NCI-H2029 (cell line): Measurements from ENCODE around the gene S100P.
"Not testable (repeated sequence)": the region's sequence is repeated elsewhere in the genome, so short reads cannot be mapped to it uniquely, and the experiment has no call there.

Source experiments
- DNase-seq: peaks from one replicate; lab custom pipeline; 2025; lab: John Stamatoyannopoulos, UW

The S100P gene

GRCh38 chr4:6673191-6673659, 20.5 kb upstream of the S100P start:
- not testable (repeated sequence) for DNase-seq

GRCh38 chr4:6673660-6674499, 19.8 kb upstream of the S100P start:
- peak; percentile 89 for DNase-seq

GRCh38 chr4:6674500-6675149, 19.1 kb upstream of the S100P start:
- DNase-seq: peak; percentile 46

DNA sequence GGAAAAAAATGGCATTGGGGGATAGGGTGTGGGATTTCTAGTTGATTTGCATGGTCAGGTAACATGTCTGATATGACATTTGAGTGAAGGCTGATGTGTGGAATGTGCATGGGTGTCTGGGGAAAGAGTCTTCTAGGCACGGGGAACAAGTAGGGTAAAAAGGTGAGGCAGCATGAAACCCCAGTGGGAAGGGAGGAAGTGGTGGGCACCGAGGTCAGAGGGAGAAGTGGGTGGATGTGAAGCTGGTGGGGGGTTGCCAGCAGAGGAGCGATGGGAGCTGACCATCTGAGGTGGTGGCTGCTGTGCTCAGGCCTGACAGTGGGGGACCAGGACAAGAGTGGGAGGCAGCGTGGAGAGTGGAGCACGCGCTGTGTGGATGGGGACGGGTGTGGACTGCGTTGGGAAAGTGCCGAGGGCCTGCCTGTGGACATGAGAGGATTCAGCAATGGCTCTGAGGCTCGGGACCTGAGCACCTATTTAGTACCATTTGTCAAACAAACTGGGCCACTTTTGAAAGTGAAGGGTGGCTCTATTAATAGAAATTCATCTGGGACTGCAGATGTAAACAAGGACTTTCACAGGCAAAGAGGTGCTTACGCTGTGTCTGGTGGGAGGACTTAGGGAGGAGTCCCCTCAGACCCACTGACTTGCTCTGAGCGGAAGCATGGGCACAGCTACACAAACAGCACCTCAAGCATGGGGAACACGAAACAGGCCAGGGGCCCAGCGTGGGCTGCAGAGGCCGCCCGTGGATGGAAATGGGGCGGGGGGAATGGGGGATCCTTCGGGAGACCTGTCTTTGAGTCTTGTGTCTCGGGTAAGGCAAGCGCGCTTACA, 16.7 kb upstream of the S100P start:
- no peak for DNase-seq

GRCh38 chr4:6680372-6681034, 13.2 kb upstream of the S100P start:
- no peak for DNase-seq

- no peak for DNase-seq
Measured at GRCh38 chr4:6681191-6681590, 12.5 kb upstream of the S100P start.

GRCh38 chr4:6682862-6683590, 10.7 kb upstream of the S100P start:
- DNase-seq: no peak

DNA sequence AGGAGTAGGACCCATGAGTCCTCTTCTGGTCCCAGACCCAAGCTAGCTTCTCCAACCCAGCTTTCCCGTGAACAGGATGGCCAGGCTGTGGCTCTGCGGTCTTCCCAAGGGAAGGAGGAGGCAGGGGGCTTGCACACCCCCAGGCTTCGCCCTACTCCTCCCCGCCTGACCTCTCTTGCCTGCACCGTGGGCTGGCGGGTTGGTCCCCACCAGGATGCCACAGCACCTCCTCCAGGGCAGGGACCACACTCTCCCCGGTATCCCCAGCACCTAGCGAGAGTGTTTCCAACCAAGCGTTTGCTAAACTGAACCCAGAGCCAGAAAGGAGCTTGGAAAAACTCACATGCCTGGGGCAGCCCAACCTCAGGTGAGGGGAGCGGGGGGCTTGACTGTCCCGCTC, 9.0 kb upstream of the S100P start:
- DNase-seq: no peak

GRCh38 chr4:6686104-6686787, 7.4 kb upstream of the S100P start:
- no peak for DNase-seq

DNA sequence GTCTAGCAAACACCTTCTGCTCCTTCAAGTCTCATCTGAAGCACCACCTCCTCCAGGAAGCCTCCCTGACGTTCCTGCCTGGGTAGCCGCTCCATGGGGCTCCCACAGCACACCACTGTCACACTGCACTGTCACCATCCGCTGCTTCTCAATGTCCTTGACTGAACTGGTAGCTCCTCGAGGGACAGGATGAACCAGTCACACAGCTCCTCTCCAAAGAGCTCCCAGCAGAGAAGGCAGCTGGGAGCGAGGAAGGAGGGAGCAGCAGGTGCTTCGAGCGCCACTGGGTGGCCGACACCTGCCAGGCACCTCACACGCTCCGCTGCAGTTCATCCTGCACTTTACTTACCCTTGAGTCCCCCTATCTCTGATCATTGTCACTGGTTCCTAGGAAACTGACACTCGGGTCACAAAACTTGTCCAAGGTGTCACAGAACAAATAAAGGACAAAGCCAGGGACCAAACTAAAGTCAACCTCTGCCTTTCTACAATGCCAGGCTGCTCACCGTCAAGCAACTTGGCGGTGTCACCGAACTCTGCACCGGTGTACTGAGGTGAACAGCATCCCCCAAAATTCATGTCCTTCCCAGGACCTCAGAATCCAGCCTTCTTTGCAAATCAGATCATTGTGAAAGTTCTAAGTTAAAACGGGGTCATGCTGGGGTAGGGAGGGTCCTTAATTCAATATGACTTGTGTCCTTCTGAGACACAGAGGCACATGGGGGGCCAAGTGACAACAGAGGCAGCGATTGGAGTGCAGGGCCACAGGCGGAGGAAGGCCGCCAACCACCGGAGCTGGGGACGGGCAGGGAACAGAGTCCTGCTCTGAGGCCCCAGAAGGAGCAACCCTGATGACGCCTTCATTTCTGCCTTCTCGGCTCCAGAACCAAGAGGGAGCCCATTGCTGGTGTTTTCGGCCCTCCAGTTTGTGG, 5.5 kb upstream of the S100P start:
- DNase-seq: peak; percentile 33

- no peak for DNase-seq
Measured at GRCh38 chr4:6688879-6689505, 4.7 kb upstream of the S100P start.

- no peak for DNase-seq
Measured at GRCh38 chr4:6689506-6689960, 4.1 kb upstream of the S100P start.

DNA sequence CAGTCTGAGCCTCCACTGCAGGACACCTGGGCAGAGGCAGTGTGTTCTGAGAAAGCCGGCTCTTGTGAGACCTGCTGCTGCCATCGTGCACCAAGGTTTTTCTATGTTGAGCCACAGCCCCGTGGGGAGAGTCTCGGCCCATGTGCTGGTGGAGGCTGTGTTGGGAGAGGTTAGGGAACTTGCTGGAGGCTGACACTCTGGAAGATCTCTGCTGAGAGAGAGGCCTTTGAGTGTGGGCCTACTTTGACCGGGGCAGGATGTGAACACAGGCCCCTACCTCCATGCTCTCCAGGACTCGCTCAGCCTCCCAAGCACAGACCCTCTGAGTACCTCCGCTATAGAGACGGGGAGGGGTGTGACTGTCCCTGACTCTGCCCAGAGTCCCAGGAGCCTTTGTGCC, 1.3 kb upstream of the S100P start:
- no peak for DNase-seq

GRCh38 chr4:6692806-6693205, 872 bp upstream of the S100P start:
- no peak for DNase-seq

- DNase-seq: no peak
Measured at GRCh38 chr4:6694177-6694901, 661 bp downstream of the S100P start.

DNA sequence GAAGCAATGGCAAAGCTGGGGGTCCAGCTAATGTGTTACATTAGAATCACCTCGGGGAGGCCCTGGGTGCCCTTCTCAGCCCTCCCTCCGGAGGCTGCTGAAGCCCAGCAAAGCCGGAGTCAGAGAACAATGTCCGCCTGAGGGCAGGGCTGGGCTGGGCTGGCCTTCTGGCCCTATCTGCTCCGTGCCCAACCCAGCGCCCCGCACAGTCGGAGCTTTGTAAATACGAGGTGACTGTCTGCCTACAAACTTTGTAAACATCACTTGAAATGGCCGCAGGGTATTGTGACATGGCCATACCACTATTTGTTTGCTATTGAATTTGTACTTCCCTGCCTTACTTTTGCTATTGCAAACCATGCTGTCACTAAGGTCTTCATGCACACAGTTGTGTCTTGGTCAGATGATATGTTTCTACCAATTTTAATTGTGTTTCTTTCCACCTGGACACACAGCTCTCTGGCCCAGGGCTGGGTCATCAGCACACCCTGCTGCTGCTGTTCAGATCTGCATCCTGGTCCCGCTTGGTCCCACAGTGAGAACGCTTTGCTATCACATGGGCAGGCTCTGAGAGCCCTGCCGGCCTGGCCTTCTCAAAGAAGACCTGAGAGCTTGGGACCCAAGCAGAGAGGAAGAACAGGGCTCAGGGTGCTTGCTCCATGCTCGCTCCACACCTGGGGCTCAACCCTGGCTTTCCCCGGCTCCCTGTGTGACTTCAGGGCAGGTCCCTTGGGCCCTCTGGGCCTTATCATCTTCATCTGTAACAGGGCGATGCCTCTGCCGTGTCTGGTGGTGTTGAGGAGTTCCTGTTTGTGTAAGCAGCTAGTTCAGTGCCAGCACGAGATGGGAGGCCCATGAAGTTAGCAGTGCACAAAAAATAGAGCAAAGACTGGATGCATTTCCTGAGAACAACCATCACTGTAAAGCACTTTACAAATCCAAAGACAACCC, 2.3 kb downstream of the S100P start:
- no peak for DNase-seq

DNA sequence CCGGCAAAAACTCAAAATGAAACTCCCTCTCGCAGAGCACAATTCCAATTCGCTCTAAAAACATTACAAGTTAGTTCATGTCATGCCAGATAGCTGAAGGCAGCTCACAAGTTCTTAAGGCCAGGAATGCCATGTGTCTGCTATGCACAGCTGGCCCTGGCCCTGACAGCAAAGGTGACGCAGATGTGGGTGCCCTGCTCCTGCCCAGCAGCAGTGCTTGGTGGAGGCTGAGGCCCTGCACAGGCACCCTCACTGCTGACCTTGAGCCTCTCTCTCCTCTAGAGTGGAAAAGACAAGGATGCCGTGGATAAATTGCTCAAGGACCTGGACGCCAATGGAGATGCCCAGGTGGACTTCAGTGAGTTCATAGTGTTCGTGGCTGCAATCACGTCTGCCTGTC, 2.9 kb downstream of the S100P start:
- DNase-seq: no peak
